ENCODE data around the gene SNAPIN. TPM values are rescaled to one million over a fixed set of nuclear protein-coding genes. Genes with fewer than 3 reads are reported as not detected.
"Not testable (repeated sequence)": the region's sequence is repeated elsewhere in the genome, so short reads cannot be mapped to it uniquely, and the experiment has no call there.

SNAPIN gene
- total RNA-seq, 4 donors from 2014 or later: 10.5 to 38.4 (median 27.4) TPM

DNA sequence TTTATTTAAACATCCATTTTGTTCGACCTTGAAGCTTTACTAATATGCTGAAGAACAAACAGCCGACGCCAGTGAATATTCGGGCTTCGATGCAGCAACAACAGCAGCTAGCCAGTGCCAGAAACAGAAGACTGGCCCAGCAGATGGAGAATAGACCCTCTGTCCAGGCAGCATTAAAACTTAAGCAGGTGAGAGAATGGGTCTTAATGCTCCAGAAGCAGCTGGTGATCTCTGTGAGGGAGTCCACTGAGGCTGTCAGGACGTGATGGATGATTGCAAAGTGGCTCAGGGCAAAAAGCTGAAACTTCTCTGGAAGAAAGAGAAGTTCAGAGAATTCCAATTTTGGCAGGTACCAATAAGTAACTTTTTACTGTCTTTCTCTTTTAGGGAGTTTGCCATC is 20.2 kb upstream of the SNAPIN start:
- H3K4me3 ChIP-seq: no peak overlapping the region
- no peak for DNase-seq
- H3K4me1 ChIP-seq: peaks cover 12 to 41% (median 32%) of the 10 kb centered on the region in 4 donors
- no peaks in the 10 kb centered on the region for H3K27me3 ChIP-seq
- intact Hi-C loops (cut with DNase I; ENCODE audit: low total_unique reads) (no loop called here), in situ Hi-C loops (cut with MboI; ENCODE audit: low pct_ligation_motif_present in 1 of 4, low pct_unique_long_range_greater_than_20kb in 1 of 4, low sequenced_read_pairs in 3 of 4) (no loop called here)
- H3K9me3 ChIP-seq: no peaks in the 10 kb centered on the region
- TF ChIP-seq, protein P1, sequence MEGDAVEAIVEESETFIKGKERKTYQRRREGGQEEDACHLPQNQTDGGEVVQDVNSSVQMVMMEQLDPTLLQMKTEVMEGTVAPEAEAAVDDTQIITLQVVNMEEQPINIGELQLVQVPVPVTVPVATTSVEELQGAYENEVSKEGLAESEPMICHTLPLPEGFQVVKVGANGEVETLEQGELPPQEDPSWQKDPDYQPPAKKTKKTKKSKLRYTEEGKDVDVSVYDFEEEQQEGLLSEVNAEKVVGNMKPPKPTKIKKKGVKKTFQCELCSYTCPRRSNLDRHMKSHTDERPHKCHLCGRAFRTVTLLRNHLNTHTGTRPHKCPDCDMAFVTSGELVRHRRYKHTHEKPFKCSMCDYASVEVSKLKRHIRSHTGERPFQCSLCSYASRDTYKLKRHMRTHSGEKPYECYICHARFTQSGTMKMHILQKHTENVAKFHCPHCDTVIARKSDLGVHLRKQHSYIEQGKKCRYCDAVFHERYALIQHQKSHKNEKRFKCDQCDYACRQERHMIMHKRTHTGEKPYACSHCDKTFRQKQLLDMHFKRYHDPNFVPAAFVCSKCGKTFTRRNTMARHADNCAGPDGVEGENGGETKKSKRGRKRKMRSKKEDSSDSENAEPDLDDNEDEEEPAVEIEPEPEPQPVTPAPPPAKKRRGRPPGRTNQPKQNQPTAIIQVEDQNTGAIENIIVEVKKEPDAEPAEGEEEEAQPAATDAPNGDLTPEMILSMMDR (IDR thresholded peaks at IDR 0.05): no peak
- TF ChIP-seq POLR2A (IDR thresholded peaks at IDR 0.05) (no peak), EP300 (IDR thresholded peaks at IDR 0.05; ENCODE audit: low read depth) (no peak), POLR2AphosphoS5 (IDR thresholded peaks at IDR 0.05) (no peak)
- WGBS, 2 donors (ENCODE audit: low coverage in 1 of 2): 52 to 84% methylated on average over 5 to 6 of the region's 6 CpGs
- H3K36me3 ChIP-seq: peaks cover 0 to 70% (median 35%) of the 10 kb centered on the region in 4 donors
- no peak overlapping the region for H3K27ac ChIP-seq

DNA sequence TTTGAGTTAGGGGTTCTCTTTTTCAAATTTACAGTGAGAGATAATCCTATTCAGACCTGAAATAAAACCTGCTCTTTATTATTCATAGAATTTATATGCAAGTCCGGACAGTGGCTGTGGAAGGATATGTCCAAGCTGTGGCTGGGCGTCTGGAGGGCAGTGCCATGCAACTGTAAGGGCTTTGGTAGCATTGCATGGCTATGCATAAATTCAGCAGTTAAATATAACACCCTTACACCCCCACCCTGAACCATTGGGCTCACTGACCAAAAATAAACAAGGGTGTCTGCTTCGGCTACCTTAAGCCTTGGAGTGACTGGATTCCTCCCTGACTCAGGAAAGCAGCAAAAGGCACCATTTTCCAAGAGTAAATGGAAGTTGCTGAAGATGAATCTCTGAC is 19.2 kb upstream of the SNAPIN start:
- TF ChIP-seq EP300 (IDR thresholded peaks at IDR 0.05; ENCODE audit: low read depth) (no peak), POLR2A (IDR thresholded peaks at IDR 0.05) (no peak), POLR2AphosphoS5 (IDR thresholded peaks at IDR 0.05) (no peak)
- TF ChIP-seq, protein P1 (IDR thresholded peaks at IDR 0.05): no peak
- DNase-seq: no peak
- Histone ChIP-seq H3K4me3 (no peak overlapping the region), H3K36me3 (peaks cover 0 to 79% (median 40%) of the 10 kb centered on the region in 4 donors), H3K9me3 (no peaks in the 10 kb centered on the region), H3K27ac (no peak overlapping the region), H3K27me3 (no peaks in the 10 kb centered on the region), H3K4me1 (peaks cover 10 to 40% (median 28%) of the 10 kb centered on the region in 4 donors)
- intact Hi-C loops (cut with DNase I; ENCODE audit: low total_unique reads): no loop called here
- WGBS, 2 donors (ENCODE audit: low coverage in 1 of 2): 73 to 81% methylated on average over 3 of the region's 3 CpGs
- in situ Hi-C loops (cut with MboI; ENCODE audit: low pct_ligation_motif_present in 1 of 4, low pct_unique_long_range_greater_than_20kb in 1 of 4, low sequenced_read_pairs in 3 of 4): no loop called here

DNA sequence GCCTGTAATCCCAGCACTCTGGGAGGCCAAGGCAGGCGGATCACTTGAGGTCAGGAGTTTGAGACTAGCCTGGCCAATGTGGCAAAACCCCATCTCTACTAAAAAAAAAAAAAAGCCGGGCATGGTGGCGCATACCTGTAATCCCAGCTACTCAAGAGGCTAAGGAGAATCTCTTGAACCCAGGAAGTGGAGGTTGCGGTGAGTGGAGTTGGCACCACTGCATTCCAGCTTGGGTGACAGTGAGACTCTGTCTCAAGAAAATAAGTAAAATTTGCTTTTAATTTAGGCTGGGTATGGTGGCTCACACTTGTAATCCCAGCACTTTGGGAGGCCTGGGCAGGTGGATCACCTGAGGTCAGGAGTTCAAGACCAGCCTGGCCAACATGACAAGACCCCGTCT is 18.3 kb upstream of the SNAPIN start:
- DNase-seq; H3K27me3 ChIP-seq; H3K27ac ChIP-seq; in situ Hi-C loops (cut with MboI; ENCODE audit: low pct_ligation_motif_present in 1 of 4, low pct_unique_long_range_greater_than_20kb in 1 of 4, low sequenced_read_pairs in 3 of 4); H3K4me3 ChIP-seq; H3K9me3 ChIP-seq; intact Hi-C loops (cut with DNase I; ENCODE audit: low total_unique reads): not testable (repeated sequence)
- Histone ChIP-seq H3K36me3 (peaks cover 0 to 88% (median 44%) of the 10 kb centered on the region in 4 donors), H3K4me1 (peaks cover 9 to 36% (median 24%) of the 10 kb centered on the region in 4 donors)
- WGBS, 2 donors (ENCODE audit: low coverage in 1 of 2): 90 to 98% methylated on average over 2 to 5 of the region's 5 CpGs

DNA sequence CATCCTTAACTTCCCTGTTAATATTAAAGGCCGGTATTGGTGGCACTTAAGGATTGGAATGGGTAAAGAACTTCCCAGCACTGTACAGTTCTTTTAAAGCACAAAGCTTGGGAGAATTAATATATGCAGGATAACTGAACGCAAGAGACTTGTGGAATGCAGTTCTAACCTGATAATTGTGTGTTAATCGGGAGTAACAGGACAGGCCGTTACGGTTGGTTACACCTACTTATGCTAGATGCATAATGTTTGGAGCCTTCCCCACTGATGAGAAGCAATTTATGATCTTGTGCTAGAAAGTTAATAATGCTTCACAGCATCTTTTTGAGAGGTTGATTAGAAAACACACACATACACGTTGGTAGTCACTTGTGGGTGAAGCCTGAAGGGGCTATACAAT is 17.6 kb upstream of the SNAPIN start:
- in situ Hi-C loops (cut with MboI; ENCODE audit: low pct_ligation_motif_present in 1 of 4, low pct_unique_long_range_greater_than_20kb in 1 of 4, low sequenced_read_pairs in 3 of 4): no loop called here
- no peaks in the 10 kb centered on the region for H3K9me3 ChIP-seq
- DNase-seq: no peak
- no peak for TF ChIP-seq EP300 (IDR thresholded peaks at IDR 0.05; ENCODE audit: low read depth)
- TF ChIP-seq, protein P1 (IDR thresholded peaks at IDR 0.05): no peak
- no peak for TF ChIP-seq POLR2AphosphoS5 (IDR thresholded peaks at IDR 0.05)
- TF ChIP-seq POLR2A (IDR thresholded peaks at IDR 0.05): no peak
- WGBS, 2 donors (ENCODE audit: low coverage in 1 of 2): 68 to 88% methylated on average over 3 to 6 of the region's 6 CpGs
- peaks cover 2 to 29% (median 17%) of the 10 kb centered on the region in 4 donors for H3K4me1 ChIP-seq
- peaks cover 2 to 95% (median 49%) of the 10 kb centered on the region in 4 donors for H3K36me3 ChIP-seq
- no peaks in the 10 kb centered on the region for H3K27me3 ChIP-seq
- no peak overlapping the region for H3K27ac ChIP-seq
- no peak overlapping the region for H3K4me3 ChIP-seq
- intact Hi-C loops (cut with DNase I; ENCODE audit: low total_unique reads): no loop called here

DNA sequence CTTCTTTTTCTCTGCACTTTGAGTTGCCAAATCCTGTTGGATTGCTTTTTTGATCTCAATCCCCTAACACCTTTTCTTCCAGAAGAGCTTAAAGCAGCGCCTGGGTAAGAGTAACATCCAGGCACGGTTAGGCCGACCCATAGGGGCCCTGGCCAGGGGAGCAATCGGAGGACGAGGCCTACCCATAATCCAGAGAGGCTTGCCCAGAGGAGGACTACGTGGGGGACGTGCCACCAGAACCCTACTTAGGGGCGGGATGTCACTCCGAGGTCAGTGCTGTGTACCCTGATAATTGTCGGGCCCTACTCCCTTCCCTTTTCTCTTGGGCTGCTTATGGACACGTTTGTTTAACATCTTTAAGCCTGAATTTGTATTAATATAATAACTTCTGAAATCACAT is 16.3 kb upstream of the SNAPIN start:
- Histone ChIP-seq H3K9me3 (no peaks in the 10 kb centered on the region), H3K27ac (no peak overlapping the region), H3K27me3 (no peaks in the 10 kb centered on the region), H3K4me3 (no peak overlapping the region), H3K4me1 (peaks cover 0 to 16% (median 7%) of the 10 kb centered on the region in 4 donors), H3K36me3 (peaks cover 2 to 90% (median 43%) of the 10 kb centered on the region in 4 donors)
- in situ Hi-C loops (cut with MboI; ENCODE audit: low pct_ligation_motif_present in 1 of 4, low pct_unique_long_range_greater_than_20kb in 1 of 4, low sequenced_read_pairs in 3 of 4) (no loop called here), intact Hi-C loops (cut with DNase I; ENCODE audit: low total_unique reads) (no loop called here)
- WGBS, 2 donors (ENCODE audit: low coverage in 1 of 2): 86 to 93% methylated on average over 3 to 11 of the region's 11 CpGs
- no peak for DNase-seq
- TF ChIP-seq EP300 (IDR thresholded peaks at IDR 0.05; ENCODE audit: low read depth) (no peak), POLR2A (IDR thresholded peaks at IDR 0.05) (no peak), POLR2AphosphoS5 (IDR thresholded peaks at IDR 0.05) (no peak)
- TF ChIP-seq, protein P1 (IDR thresholded peaks at IDR 0.05): no peak
